HG03469 (cell line): Measurements from ENCODE around the gene FBRSL1.
"Not testable (repeated sequence)": the region's sequence is repeated elsewhere in the genome, so short reads cannot be mapped to it uniquely, and the experiment has no call there.

Experiments used
- ATAC-seq: cut with Tn5 transposase; IDR thresholded peaks from one replicate; pipeline ENCODE4 v1.9.1; 2021; ENCODE audit warnings: mild to moderate bottlenecking, moderate library complexity, moderate number of reproducible peaks; ENCODE audit not compliant: unreplicated experiment

Gene FBRSL1

GRCh38 chr12:132453361-132454192, 36.4 kb upstream of the FBRSL1 start:
- no peak for ATAC-seq

GRCh38 chr12:132454193-132454932, 35.6 kb upstream of the FBRSL1 start:
- no peak for ATAC-seq

- no peak for ATAC-seq
Observed at GRCh38 chr12:132454933-132455418, 35.0 kb upstream of the FBRSL1 start.

GRCh38 chr12:132455565-132455964, 34.4 kb upstream of the FBRSL1 start:
- no peak for ATAC-seq

- ATAC-seq = no peak
Observed at GRCh38 chr12:132456186-132456943, 33.6 kb upstream of the FBRSL1 start.

GRCh38 chr12:132456944-132457495, 32.9 kb upstream of the FBRSL1 start:
- no peak for ATAC-seq

GRCh38 chr12:132458441-132458840, 31.5 kb upstream of the FBRSL1 start:
- no peak for ATAC-seq

GRCh38 chr12:132458846-132459641, 30.9 kb upstream of the FBRSL1 start:
- no peak for ATAC-seq

GRCh38 chr12:132460571-132460970, 29.4 kb upstream of the FBRSL1 start:
- ATAC-seq = no peak

- ATAC-seq = no peak
Observed at GRCh38 chr12:132461526-132461925, 28.4 kb upstream of the FBRSL1 start.

GRCh38 chr12:132462788-132463187, 27.2 kb upstream of the FBRSL1 start:
- no peak for ATAC-seq

- not testable (repeated sequence) for ATAC-seq
Observed at GRCh38 chr12:132463284-132463924, 26.5 kb upstream of the FBRSL1 start.

GRCh38 chr12:132464304-132464703, 25.6 kb upstream of the FBRSL1 start:
- ATAC-seq = not testable (repeated sequence)

GRCh38 chr12:132464820-132465219, 25.1 kb upstream of the FBRSL1 start:
- no peak for ATAC-seq

- ATAC-seq = no peak
Observed at GRCh38 chr12:132465269-132466190, 24.4 kb upstream of the FBRSL1 start.

GRCh38 chr12:132466241-132467201, 23.4 kb upstream of the FBRSL1 start:
- ATAC-seq = no peak

- ATAC-seq = no peak
Observed at GRCh38 chr12:132467511-132467910, 22.4 kb upstream of the FBRSL1 start.
